ENCODE data around the gene MTAP. TPM values are rescaled to one million over a fixed set of nuclear protein-coding genes. Genes with fewer than 3 reads are reported as not detected.

Gene MTAP
- total RNA-seq, 4 donors from 2014 or later = 13.3 to 40.3 (median 27.3) TPM

GRCh38 chr9:21967169-21967568 is 164.7 kb downstream of the MTAP start:
- H3K36me3 ChIP-seq = no peaks in the 10 kb centered on the region
- peaks cover 0 to 8% (median 0%) of the 10 kb centered on the region in 4 donors for H3K9me3 ChIP-seq
- TF ChIP-seq POLR2A (IDR thresholded peaks at IDR 0.05) (no peak), CTCF (IDR thresholded peaks at IDR 0.05) (no peak)
- no peak for DNase-seq
- peaks cover 0 to 11% (median 9%) of the 10 kb centered on the region in 4 donors for H3K4me1 ChIP-seq
- no peak overlapping the region for H3K27ac ChIP-seq
- H3K27me3 ChIP-seq = peaks cover 0 to 65% of the 10 kb centered on the region in 2 donors
- no peak overlapping the region for H3K4me3 ChIP-seq

GRCh38 chr9:21967702-21968101 is 165.3 kb downstream of the MTAP start:
- TF ChIP-seq CTCF (IDR thresholded peaks at IDR 0.05) (no peak), POLR2A (IDR thresholded peaks at IDR 0.05) (no peak)
- Histone ChIP-seq H3K27ac (no peak overlapping the region), H3K36me3 (no peaks in the 10 kb centered on the region), H3K4me1 (peaks cover 0 to 11% (median 9%) of the 10 kb centered on the region in 4 donors), H3K27me3 (peaks cover 0 to 69% of the 10 kb centered on the region in 2 donors), H3K4me3 (no peak overlapping the region), H3K9me3 (peaks cover 0 to 8% (median 0%) of the 10 kb centered on the region in 4 donors)
- no peak for DNase-seq

- peak in 1 of 3 donors; percentile 57 for DNase-seq
These were observed 166.0 kb downstream of the MTAP start for GRCh38 chr9:21968331-21969010.

GRCh38 chr9:21969011-21969940 is 166.8 kb downstream of the MTAP start:
- Histone ChIP-seq H3K27ac (no peak overlapping the region), H3K27me3 (peaks cover 5 to 78% of the 10 kb centered on the region in 2 donors), H3K4me1 (peaks cover 0 to 15% (median 11%) of the 10 kb centered on the region in 4 donors), H3K4me3 (no peak overlapping the region), H3K36me3 (no peaks in the 10 kb centered on the region), H3K9me3 (peaks cover 0 to 8% (median 0%) of the 10 kb centered on the region in 4 donors)
- no peak for DNase-seq
- TF ChIP-seq CTCF (IDR thresholded peaks at IDR 0.05) = no peak
- TF ChIP-seq POLR2A (IDR thresholded peaks at IDR 0.05) = no peak

More at GRCh38 chr9:21968331-21969010, 166.0 kb downstream of the MTAP start:
- H3K4me1 ChIP-seq = peaks cover 0 to 11% (median 9%) of the 10 kb centered on the region in 4 donors
- H3K27me3 ChIP-seq = peaks cover 5 to 70% of the 10 kb centered on the region in 2 donors
- H3K27ac ChIP-seq = no peak overlapping the region
- H3K36me3 ChIP-seq = no peaks in the 10 kb centered on the region
- H3K4me3 ChIP-seq = no peak overlapping the region
- TF ChIP-seq CTCF (IDR thresholded peaks at IDR 0.05) (no peak), POLR2A (IDR thresholded peaks at IDR 0.05) (no peak)
- H3K9me3 ChIP-seq = peaks cover 0 to 8% (median 0%) of the 10 kb centered on the region in 4 donors

GRCh38 chr9:21969951-21970799 is 167.7 kb downstream of the MTAP start:
- TF ChIP-seq POLR2A (IDR thresholded peaks at IDR 0.05) (no peak), CTCF (IDR thresholded peaks at IDR 0.05) (no peak)
- Histone ChIP-seq H3K36me3 (no peaks in the 10 kb centered on the region), H3K9me3 (peaks cover 0 to 8% (median 0%) of the 10 kb centered on the region in 4 donors), H3K27ac (no peak overlapping the region), H3K4me1 (peaks cover 0 to 20% (median 12%) of the 10 kb centered on the region in 4 donors), H3K27me3 (peaks cover 5 to 78% of the 10 kb centered on the region in 2 donors), H3K4me3 (no peak overlapping the region)
- no peak for DNase-seq
